ENCODE measurements around the gene PER3. TPM values are rescaled to one million over a fixed set of nuclear protein-coding genes. Genes with fewer than 3 reads are reported as not detected.

The PER3 gene
- total RNA-seq, 1 experiment from 2014 or later: 9.0 TPM

GRCh38 chr1:7869136-7869920, 85.2 kb downstream of the PER3 start:
- no peaks in the 10 kb centered on the region for H3K79me2 ChIP-seq (ENCODE audit: insufficient read depth, low read length)
- H3K18ac ChIP-seq (ENCODE audit: insufficient read length, low read depth, low read length): no peak overlapping the region
- H3K9me3 ChIP-seq (ENCODE audit: control insufficient read depth, low read depth, low read length): no peaks in the 10 kb centered on the region
- H3K79me1 ChIP-seq (ENCODE audit: insufficient read depth, low read depth, low read length, poor library complexity, severe bottlenecking): no peaks in the 10 kb centered on the region
- H2AK5ac ChIP-seq (ENCODE audit: insufficient read length, low read length): no peak overlapping the region
- Mint-ChIP-seq H3K27ac (no peak overlapping the region), H3K36me3 (ENCODE audit: insufficient read depth in 1 of 3, low read depth in 3 of 3) (no peaks in the 10 kb centered on the region; a peak in 1 of 7 replicates), H3K9me3 (no peaks in the 10 kb centered on the region), H3K27me3 (ENCODE audit: low read depth) (peaks cover 5% of the 10 kb centered on the region), H3K4me1 (no peaks in the 10 kb centered on the region), H3K4me3 (no peak overlapping the region)
- no peak for TF ChIP-seq CTCF (conservative IDR thresholded peaks at IDR 0.05)
- H2BK15ac ChIP-seq (ENCODE audit: low read depth, low read length): no peak overlapping the region
- DNase-seq: no peak
- no peak overlapping the region for H2AFZ ChIP-seq (ENCODE audit: low read length)
- H2BK12ac ChIP-seq (ENCODE audit: insufficient read length, low read depth, low read length): no peak overlapping the region
- H4K20me1 ChIP-seq (ENCODE audit: control insufficient read depth, insufficient read depth, insufficient read length): no peaks in the 10 kb centered on the region
- H4K5ac ChIP-seq (ENCODE audit: insufficient read length, low read depth, low read length): no peak overlapping the region
- H3K23ac ChIP-seq (ENCODE audit: insufficient read length, low read depth, low read length): no peak overlapping the region
- H3K4me1 ChIP-seq (ENCODE audit: insufficient read depth, low read length): no peaks in the 10 kb centered on the region
- no peak overlapping the region for H3T11ph ChIP-seq (ENCODE audit: low read length)
- no peak overlapping the region for H3K4ac ChIP-seq (ENCODE audit: low read depth, low read length)
- no peaks in the 10 kb centered on the region for H3K23me2 ChIP-seq (ENCODE audit: insufficient read length, low read depth, low read length, poor library complexity, severe bottlenecking)
- H3K4me2 ChIP-seq (ENCODE audit: insufficient read depth, insufficient read length, low read length): no peak overlapping the region
- H3K14ac ChIP-seq (ENCODE audit: insufficient read depth, low read length): no peak overlapping the region
- H3K27ac ChIP-seq (ENCODE audit: insufficient read length, low read depth, low read length): no peak overlapping the region
- no peak overlapping the region for H3K9ac ChIP-seq (ENCODE audit: extremely low read depth, insufficient read length, low read length)
- no peak overlapping the region for H2BK120ac ChIP-seq (ENCODE audit: low read depth, low read length, poor library complexity, severe bottlenecking)
- no peaks in the 10 kb centered on the region for H3K27me3 ChIP-seq (ENCODE audit: insufficient read depth, low read length)
- no peak overlapping the region for H3K56ac ChIP-seq (ENCODE audit: insufficient read length, low read depth, low read length)
- H4K91ac ChIP-seq (ENCODE audit: insufficient read length, low read depth, low read length): no peak overlapping the region
- H2BK20ac ChIP-seq (ENCODE audit: low read depth, low read length, poor library complexity, severe bottlenecking): no peak overlapping the region
- WGBS (ENCODE audit: extremely low coverage, insufficient read length, low lambda C conversion rate): no CpG with 5 or more reads among the region's 16 CpGs
- H2BK5ac ChIP-seq (ENCODE audit: insufficient read length, low read length): no peak overlapping the region
- no peak overlapping the region for H4K8ac ChIP-seq (replicated peaks; ENCODE audit: insufficient read length, low read depth, low read length)

Measured in H9 (cell line).